Midbrain (tissue), 1 donor: ENCODE results near the gene HOXC11.

Source experiments
- DNase-seq: peaks from one replicate; lab custom pipeline; 2025; lab: John Stamatoyannopoulos, UW

HOXC11 gene

DNA sequence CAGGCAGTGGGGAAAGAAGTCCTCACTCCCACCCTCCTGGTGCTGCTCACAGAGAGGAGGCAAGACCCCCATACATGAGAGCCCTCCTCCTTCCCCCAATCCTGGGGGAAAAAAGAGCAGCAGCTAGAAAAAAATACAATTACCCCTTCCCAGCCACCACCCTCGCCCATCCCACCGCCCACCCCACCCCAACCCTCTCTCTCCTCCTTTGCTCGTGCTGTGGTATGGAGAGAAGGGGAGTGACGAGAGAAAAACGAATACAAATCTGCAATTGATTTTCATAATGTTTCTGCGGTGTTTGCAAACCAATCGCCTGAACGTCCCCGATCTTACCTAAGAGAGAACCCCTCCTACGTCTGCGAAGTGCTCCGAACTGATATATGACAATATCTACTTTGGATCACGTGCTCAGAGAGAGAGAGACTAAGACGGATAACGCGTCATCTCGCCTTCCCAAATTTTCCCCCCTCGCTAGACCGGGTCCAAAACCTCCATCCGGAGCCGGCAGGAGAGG, at the start of gene HOXC11:
TSS of gene HOXC11 (plus strand) at position 405 of the 514 bp plus-strand sequence. CDS start 116 bp downstream, outside the sequence.
- no peak for DNase-seq

DNA sequence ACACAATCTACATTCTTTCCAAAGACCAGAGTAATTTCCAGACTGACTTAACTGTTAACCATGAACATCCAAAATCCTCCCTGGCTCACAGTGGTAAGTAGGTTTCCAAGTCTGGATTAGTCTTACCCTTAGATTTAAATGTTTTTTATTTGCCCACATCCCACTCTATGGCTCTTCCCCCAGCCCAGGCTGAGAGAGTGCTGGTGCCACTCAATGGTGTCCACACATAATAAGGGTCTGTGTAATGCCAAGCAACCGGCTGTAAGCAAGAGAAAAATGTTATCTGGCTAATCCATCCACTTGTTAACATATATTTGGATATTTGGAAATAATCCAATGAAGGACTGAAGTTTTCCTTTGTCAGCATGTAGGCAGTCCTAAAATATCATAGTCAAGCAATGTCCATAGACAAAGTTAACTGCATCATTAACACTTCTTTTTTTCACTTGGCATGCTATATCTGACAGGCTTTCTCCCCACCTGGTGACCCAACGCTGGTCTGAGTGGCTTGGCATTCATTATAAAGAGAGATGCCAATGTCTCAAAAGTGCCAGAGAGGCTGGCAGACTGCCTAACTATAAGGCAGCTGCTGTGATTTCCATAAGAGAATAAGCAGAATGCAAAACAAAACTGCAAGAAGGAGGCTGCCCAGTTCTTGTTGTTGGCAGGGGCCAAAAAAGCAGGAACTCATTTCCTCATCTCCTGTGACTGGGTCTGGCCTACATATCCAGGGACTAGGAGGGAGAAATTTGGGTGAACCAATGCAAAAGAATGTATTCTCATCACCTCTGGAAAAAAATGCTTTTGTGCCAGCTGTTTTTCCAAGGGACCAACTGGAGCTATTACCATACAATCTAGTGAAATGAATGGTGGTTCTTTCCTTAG, 48.2 kb upstream of the HOXC11 start:
- DNase-seq: no peak

GRCh38 chr12:53927220-53928029, 45.5 kb upstream of the HOXC11 start:
- DNase-seq: no peak

GRCh38 chr12:53928054-53928835, 44.7 kb upstream of the HOXC11 start:
- DNase-seq: no peak

- DNase-seq: no peak
These were observed 43.4 kb upstream of the HOXC11 start for GRCh38 chr12:53929527-53929926.

DNA sequence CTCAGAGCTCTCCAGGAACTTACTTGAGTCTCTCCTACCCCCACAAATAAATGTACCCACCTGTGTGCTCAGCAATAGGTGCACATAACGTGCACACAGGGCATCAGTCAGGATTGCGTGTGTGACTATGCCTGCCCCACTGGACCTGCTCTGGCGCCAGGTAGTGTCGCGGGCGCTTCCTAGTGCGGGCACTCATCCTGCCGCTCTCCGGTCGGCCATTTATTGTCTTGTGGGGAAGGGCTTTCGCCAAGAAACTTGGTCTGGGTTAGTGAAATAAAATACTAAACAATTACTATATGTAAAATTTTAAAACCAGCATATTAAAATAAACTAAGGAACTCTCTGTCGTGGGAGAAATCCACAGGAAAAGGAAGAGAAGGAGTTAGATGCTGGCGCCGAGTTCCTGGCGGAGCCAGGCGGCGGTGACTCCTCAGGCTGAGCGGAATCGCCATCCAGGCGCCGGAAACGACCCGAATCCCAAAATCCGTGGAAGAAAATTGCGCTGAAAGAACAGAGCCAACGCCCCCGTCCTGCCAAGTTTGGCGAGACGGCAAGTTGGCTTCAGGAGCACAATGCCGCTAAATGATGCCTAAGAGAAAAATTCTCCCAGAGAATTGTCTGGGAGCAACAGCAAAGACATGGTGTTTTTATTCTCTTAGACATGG, 42.2 kb upstream of the HOXC11 start:
- DNase-seq: no peak

- DNase-seq: no peak
These were observed 40.9 kb upstream of the HOXC11 start for GRCh38 chr12:53931844-53932581.

GRCh38 chr12:53932915-53933314, 40.0 kb upstream of the HOXC11 start:
- no peak for DNase-seq

GRCh38 chr12:53935383-53936341, 37.3 kb upstream of the HOXC11 start:
- no peak for DNase-seq

DNA sequence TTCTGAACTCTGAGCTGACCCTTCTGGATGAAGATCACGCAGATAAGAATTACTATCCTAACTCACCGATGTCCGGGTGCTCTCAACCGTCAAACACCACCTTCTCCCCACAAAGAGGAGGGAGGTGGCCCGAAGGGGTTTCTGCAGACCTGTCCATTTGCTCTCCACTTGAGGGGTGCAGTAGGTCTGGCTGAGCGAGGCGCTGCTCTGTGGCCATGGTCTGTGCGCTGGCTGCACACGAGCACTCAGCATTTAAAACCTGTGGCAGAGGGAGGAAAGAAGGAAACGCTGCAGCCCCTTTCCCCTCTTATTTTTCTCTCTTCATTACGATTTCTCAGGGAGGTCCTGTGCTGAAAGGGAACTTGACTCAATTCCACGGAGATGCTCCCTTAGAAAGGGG, 35.8 kb upstream of the HOXC11 start:
- DNase-seq: no peak

DNA sequence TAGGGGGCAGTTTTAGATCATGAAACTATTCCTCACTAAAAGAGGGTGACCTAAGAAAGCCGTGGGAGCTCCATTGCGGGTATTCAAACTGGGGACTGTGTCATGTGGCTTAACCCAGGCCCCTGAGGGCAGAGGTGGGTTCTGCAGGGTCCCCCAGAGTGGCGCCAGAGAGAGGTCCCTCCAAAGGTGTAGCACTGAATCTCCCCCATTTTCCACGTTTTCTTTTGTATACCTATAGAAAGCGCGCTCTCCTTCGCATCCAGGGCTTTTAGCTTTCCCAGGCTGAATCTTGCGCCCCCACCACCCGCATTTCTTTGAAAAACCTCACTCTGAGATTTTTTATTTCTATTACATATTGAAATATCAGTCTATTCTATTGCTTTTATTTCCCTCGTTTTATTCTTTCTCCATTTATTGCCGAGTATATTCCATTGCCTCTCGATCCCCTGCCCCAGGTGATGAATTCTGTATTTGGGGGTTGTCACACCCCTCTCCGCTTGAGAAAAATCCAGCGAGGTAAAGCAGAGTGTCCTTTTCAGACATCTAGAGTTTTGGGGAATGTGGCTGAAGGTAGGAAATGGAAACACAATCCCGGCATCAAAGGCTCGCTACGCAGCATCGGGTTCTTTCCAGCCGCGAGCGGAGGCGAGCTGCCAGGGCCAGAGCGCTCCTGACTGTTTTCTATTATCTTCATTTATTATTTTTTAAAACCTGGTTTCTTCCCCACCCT, 35.2 kb upstream of the HOXC11 start:
- DNase-seq: no peak

DNA sequence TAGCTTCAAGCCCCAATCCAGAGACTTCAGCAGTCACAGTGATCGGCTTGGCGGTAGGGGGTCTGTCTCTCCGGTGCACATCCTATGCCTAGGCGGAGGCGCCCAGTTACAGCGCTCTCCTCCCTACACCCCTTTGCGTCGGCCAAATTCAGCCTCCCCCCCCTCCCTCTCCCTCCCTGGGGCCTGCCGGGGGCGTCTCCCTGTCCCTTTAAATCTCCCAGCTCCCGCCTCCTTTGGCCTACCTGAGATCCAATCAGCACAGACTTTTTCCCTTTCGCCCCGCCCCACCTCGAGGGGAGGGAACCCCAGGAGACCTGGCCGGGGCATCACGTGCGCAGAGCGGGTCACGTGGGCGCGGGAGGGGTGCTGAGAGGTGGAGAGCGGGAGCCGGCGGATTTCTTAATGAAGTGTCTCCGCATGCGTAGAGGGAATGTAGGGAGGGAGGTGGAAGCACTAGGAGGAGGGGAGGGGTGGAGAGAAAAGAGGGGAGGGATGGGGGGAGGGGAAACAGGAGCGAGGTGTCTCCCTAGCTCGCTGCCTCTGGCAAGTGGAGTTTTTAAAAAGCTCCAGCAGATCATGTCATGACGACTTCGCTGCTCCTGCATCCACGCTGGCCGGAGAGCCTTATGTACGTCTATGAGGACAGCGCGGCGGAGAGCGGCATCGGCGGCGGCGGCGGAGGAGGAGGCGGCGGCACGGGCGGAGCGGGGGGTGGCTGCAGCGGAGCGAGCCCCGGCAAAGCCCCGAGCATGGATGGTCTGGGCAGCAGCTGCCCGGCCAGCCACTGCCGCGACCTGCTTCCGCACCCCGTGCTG, 34.4 kb upstream of the HOXC11 start, which contains the start of gene HOXC13:
TSS of gene HOXC13 (plus strand) at position 506 of the 815 bp plus-strand sequence. CDS start at position 582, 76 bp downstream.
- DNase-seq: no peak

- DNase-seq: no peak
These were observed 33.5 kb upstream of the HOXC11 start for GRCh38 chr12:53939141-53940108.

DNA sequence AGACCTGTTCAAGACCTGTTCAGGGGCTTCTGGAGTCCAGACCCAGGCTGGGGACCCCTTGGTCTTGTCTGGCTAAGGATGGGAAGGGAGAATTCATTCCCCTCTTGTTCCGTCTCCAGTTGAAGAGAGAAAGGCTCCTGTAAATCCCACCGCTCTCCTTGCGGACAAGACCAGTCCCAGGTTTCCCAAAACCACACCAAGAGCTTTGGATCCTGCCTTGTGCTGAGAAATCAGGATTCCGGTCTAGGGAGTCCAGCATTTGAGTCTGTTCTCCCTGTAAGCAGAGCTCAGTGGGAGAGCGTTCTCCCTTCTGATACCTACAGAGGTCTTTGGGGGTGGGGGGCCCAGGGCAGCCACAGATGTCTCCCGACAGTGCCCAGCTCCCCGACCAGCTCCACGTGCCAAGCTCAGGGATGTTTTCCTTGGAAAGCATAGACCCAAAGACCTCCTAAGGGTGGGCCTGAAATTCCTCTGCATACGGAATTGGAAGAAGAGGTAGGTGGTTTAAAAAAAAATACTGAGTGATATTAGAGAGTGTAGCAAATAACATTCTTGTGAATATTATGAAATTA, 32.4 kb upstream of the HOXC11 start:
- DNase-seq: no peak

GRCh38 chr12:53941187-53941586, 31.7 kb upstream of the HOXC11 start:
- no peak for DNase-seq

GRCh38 chr12:53941750-53942149, 31.2 kb upstream of the HOXC11 start:
- no peak for DNase-seq
